Fibroblast of villous mesenchyme (primary cell): ENCODE data around the gene KDM7A. TPM values are rescaled to one million over a fixed set of nuclear protein-coding genes. Genes with fewer than 3 reads are reported as not detected.

Experiments used
- DNase-seq: peaks from one replicate; pipeline ENCODE4 v3.0.0-alpha.2; 2010; ENCODE audit warnings: low read depth
- H3K4me3 ChIP-seq: 2 replicates; pipeline ENCODE4 v1.5.1; 2011; ENCODE audit warnings: low read depth, mild to moderate bottlenecking, low read length
- total RNA-seq: library from RNA; depleted of rRNA; stranded (reverse); fragments of >200 nt; gene quantifications from 2 replicates; pipeline ENCODE4 v1.2.3, GENCODE V29; 2012
- TF ChIP-seq, protein P1 (sequence below): IDR thresholded peaks from 2 replicates; pipeline ENCODE4 v1.5.1; 2012; ENCODE audit warnings: low read depth, mild to moderate bottlenecking, low read length; ENCODE audit not compliant: insufficient read depth

The KDM7A gene
- total RNA-seq, 1 donor: 3.9 TPM

DNA sequence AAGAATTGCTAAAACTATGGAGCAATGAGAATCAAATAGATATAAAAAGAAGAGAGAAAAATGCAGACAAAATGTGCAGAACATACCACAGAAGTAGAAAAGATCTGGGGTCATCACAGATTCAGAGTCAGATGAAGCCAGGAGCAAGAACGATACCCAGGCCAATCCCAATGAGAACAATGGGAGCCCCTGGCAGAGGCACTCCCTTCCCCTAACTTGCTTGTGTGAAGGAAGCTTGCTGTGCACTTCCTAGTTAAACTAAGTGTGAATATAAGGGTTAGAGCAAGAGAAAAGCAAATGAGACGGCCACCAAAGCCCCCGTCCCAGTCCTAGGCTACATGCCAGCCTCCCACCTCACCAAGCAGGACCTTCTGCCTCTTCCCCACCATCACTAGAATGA is 126.7 kb downstream of the KDM7A start:
- H3K4me3 ChIP-seq: no peak overlapping the region
- TF ChIP-seq, protein P1, sequence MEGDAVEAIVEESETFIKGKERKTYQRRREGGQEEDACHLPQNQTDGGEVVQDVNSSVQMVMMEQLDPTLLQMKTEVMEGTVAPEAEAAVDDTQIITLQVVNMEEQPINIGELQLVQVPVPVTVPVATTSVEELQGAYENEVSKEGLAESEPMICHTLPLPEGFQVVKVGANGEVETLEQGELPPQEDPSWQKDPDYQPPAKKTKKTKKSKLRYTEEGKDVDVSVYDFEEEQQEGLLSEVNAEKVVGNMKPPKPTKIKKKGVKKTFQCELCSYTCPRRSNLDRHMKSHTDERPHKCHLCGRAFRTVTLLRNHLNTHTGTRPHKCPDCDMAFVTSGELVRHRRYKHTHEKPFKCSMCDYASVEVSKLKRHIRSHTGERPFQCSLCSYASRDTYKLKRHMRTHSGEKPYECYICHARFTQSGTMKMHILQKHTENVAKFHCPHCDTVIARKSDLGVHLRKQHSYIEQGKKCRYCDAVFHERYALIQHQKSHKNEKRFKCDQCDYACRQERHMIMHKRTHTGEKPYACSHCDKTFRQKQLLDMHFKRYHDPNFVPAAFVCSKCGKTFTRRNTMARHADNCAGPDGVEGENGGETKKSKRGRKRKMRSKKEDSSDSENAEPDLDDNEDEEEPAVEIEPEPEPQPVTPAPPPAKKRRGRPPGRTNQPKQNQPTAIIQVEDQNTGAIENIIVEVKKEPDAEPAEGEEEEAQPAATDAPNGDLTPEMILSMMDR: no peak
- DNase-seq: no peak

DNA sequence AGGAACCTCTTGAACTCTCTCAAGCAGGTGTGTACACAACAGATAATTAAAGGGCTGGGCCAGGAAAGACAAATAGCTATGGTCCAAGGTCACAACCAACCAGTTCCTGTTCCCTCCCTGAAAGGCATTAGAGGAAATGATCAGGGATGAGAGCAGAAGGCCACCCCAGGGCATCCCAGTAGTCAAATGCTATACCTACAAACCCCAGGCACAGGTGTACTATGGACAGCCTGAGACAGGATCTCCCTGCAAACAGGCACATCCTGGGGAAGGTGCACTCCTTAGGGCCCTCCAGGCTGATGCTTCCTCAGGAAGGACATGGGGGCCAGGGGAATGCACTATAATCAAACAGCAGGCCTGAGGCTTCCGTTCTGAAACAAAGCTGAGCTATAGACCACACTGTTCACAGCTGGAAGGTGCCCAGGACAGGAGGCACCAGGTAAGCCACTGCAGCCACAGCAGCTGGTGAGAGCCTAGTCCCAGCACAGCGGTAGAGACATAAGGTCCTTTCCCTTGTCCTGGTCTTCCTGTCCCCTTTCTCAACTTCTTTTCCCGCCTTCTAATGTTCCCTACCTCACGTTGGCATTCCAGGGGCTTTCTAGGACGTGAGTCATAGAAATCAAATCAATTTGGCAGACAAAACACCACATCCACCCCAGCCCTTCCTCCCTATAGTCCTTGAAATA is 127.3 kb downstream of the KDM7A start:
- no peak for DNase-seq
- TF ChIP-seq, protein P1: no peak
- H3K4me3 ChIP-seq: no peak overlapping the region

DNA sequence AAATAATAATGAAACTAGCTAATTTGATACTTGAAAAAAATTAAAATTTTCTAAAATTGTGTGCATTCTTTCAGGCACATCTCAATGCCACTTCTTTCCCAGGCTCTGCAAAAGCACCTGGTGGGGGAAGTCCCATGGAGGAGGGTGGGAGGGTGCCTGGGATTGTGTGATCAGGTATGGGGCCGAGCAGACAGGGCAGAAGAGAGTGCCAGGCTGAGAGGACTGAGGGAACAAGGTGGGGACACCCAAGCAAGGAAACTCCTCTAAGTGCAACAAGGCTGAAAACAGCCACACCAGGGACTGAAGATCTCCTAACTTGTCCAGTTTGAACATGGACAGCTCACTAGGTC is 127.8 kb downstream of the KDM7A start:
- no peak overlapping the region for H3K4me3 ChIP-seq
- no peak for DNase-seq
- TF ChIP-seq, protein P1: no peak

DNA sequence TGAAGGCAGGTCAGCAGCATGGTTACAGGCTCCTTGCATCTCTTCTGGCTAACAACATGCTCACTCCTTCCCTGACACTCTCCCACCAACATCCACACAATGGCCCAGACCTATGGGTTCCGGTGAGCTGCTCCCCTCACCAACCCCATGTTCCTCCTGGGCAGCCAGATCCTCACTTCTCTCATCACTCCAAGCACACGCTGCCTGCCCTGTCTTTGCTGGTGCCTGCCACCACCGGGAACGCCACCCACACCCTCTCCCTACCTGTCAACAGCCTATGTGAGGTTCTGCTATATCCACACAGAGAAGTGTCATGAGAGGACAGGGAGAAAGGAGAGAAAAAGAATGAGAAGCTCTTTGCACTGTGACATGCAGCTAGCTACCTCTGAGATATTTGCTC is 128.6 kb downstream of the KDM7A start:
- H3K4me3 ChIP-seq: no peak overlapping the region
- DNase-seq: no peak
- TF ChIP-seq, protein P1: no peak

DNA sequence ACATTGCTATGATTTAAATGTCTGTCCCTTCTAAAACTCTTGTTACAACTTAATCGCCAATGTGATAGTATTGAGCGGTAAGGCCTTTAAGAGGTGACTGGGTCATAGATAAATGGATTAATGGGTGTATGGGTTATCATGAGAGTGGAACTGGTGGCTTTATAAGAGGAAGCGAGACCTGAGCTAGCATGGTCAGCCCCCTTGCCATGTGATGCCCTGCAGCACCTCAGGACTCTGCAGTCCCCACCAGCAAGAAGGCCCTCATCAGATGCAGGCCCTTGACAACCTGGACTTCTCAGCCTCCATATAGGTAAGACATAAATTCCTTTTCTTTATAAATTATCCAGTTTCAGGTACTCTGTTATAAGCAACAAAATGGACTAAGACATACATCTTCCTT is 129.6 kb downstream of the KDM7A start:
- TF ChIP-seq, protein P1: no peak

DNA sequence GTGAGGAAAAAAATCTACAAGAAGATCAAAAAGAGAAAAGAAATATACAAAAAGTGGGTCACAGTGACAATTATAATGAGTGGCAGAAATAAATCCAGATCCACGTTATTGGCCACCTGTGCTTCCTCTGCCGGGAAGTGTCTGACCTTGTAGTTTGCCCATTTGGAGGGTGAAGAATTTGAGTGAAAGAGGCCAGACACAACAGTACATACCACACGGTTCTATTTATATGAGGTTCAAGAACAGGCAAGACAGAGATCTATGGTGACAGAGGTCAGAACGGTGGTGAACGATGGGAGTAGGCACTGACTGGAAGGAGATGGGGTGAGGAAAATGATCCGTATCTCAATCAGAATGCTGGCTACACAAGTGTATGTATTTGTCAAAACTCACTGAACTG is 131.1 kb downstream of the KDM7A start:
- no peak for DNase-seq
- no peak overlapping the region for H3K4me3 ChIP-seq
- TF ChIP-seq, protein P1: no peak

More for the DNA sequence above, 129.6 kb downstream of the KDM7A start:
- no peak overlapping the region for H3K4me3 ChIP-seq
- DNase-seq: no peak

DNA sequence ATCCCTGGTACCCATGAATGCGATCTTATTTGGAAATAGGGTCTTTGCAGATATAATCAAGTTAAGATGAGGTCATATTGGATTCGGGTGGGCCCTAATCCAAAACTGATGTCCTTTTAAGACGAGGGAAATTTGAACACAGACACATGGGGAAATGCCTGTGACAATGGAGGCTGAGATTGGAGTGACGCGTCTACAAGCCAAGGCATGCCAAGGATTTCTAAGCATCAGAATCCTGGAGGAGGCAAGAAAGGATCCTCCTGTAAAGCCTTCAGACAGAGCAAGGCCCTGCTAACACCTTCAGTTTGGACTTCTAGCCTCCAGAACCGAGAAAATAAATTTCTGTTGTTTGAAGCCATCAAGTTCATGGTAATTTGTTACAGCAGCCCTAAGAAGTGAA is 132.5 kb downstream of the KDM7A start:
- H3K4me3 ChIP-seq: no peak overlapping the region
- TF ChIP-seq, protein P1: no peak
- no peak for DNase-seq
